Mucosa of descending colon (tissue), 3 donors: Measurements from ENCODE around the gene CALCR. TPM values are rescaled to one million over a fixed set of nuclear protein-coding genes. Genes with fewer than 3 reads are reported as not detected.
A peak's percentile ranks its signal among the peaks of the same experiment; 100 is the strongest.

Experiments used
- ATAC-seq: fragments of 200-7000 bp; cut with Tn5 transposase; one replicate; pipeline ENCODE4 v1.9.1; 2020; ENCODE audit warnings: mild to moderate bottlenecking, moderate library complexity
- DNase-seq, 3 donors: peaks; one replicate each; pipeline ENCODE4 v3.0.0-alpha.2; 2020
- H3K36me3 ChIP-seq: fragments of 200-600 bp; one replicate; pipeline ENCODE4 v1.8.0; 2021; ENCODE audit warnings: low read depth, mild to moderate bottlenecking
- H3K4me1 ChIP-seq: fragments of 200-600 bp; one replicate; pipeline ENCODE4 v1.8.0; 2021; ENCODE audit warnings: low read depth, mild to moderate bottlenecking
- H3K4me3 ChIP-seq: fragments of 200-600 bp; one replicate; pipeline ENCODE4 v1.8.0; 2021; ENCODE audit warnings: mild to moderate bottlenecking
- H3K9me3 ChIP-seq: fragments of 200-600 bp; one replicate; pipeline ENCODE4 v1.8.0; 2021; ENCODE audit warnings: mild to moderate bottlenecking
- CTCF ChIP-seq: fragments of 200-600 bp; IDR thresholded peaks from one replicate; pipeline ENCODE4 v1.8.0; 2022; ENCODE audit warnings: antibody characterized with exemption, mild to moderate bottlenecking
- intact Hi-C, 2 donors: fragments of 100-400 bp; cut with DNase I in 1 of 2; cut with micrococcal nuclease in 1 of 2; formaldehyde crosslinking; loops; one replicate each; pipeline versions ENCODE4 v1.11.0 to v1.11.1; 2022; cut with DNase I, micrococcal nuclease
- total RNA-seq, 3 donors: library from RNA; stranded (reverse); fragmentation: NEBNext Ultra II Directional in 2 of 3; extraction: Animal tissue kit (Norgen Biotek cat#: 25700) in 2 of 3; gene quantifications; one replicate each; pipeline versions ENCODE4 v1.2.1 to v1.2.4, GENCODE V29; 2021 to 2023
- donor health status: DM: no; HTN: no; CAD: no; lungs with moderate emphysema.
- donor health status: DM: no; HTN: no; CAD: no.
- donor health status: DM: no; HTN: yes; CAD: no.

CALCR gene
- total RNA-seq, 3 donors from 2014 or later: not detected

GRCh38 chr7:93453262-93453661 lies 121.3 kb downstream of the CALCR start:
- ATAC-seq (no peak), DNase-seq (no peak)
- Histone ChIP-seq H3K4me1 (no peaks in the 10 kb centered on the region), H3K4me3 (no peak overlapping the region), H3K9me3 (no peaks in the 10 kb centered on the region), H3K36me3 (no peaks in the 10 kb centered on the region)
- intact Hi-C loops: no loop called here
- no peak for TF ChIP-seq CTCF

- no peak for TF ChIP-seq CTCF
- no peaks in the 10 kb centered on the region for H3K4me1 ChIP-seq
- H3K4me3 ChIP-seq: no peak overlapping the region
- H3K36me3 ChIP-seq: no peaks in the 10 kb centered on the region
- no peak for DNase-seq
- intact Hi-C loops: no loop called here
- H3K9me3 ChIP-seq: no peaks in the 10 kb centered on the region
- ATAC-seq: no peak
Measured at GRCh38 chr7:93448176-93448575, 126.3 kb downstream of the CALCR start.

- no peak for ATAC-seq
- H3K4me1 ChIP-seq: no peaks in the 10 kb centered on the region
- no peak for DNase-seq
- H3K36me3 ChIP-seq: no peaks in the 10 kb centered on the region
- TF ChIP-seq CTCF: no peak
- H3K4me3 ChIP-seq: no peak overlapping the region
- no peaks in the 10 kb centered on the region for H3K9me3 ChIP-seq
- intact Hi-C loops: no loop called here
Measured at GRCh38 chr7:93447509-93447908, 127.0 kb downstream of the CALCR start.

GRCh38 chr7:93442478-93443224 lies 131.9 kb downstream of the CALCR start:
- Histone ChIP-seq H3K4me3 (no peak overlapping the region), H3K36me3 (no peaks in the 10 kb centered on the region), H3K4me1 (no peaks in the 10 kb centered on the region), H3K9me3 (no peaks in the 10 kb centered on the region)
- ATAC-seq (peak; percentile 60), DNase-seq (peak in 1 of 3 donors; percentile 55)
- TF ChIP-seq CTCF: peak; percentile 25
- intact Hi-C loops: no loop called here

GRCh38 chr7:93435791-93436190 lies 138.7 kb downstream of the CALCR start:
- H3K36me3 ChIP-seq: no peaks in the 10 kb centered on the region
- intact Hi-C loops: no loop called here
- H3K4me1 ChIP-seq: no peaks in the 10 kb centered on the region
- no peak for TF ChIP-seq CTCF
- DNase-seq (no peak), ATAC-seq (no peak)
- H3K4me3 ChIP-seq: no peak overlapping the region
- no peaks in the 10 kb centered on the region for H3K9me3 ChIP-seq

GRCh38 chr7:93432130-93432529 lies 142.4 kb downstream of the CALCR start:
- Histone ChIP-seq H3K9me3 (no peaks in the 10 kb centered on the region), H3K4me3 (no peak overlapping the region), H3K36me3 (no peaks in the 10 kb centered on the region), H3K4me1 (no peaks in the 10 kb centered on the region)
- TF ChIP-seq CTCF: no peak
- ATAC-seq (no peak), DNase-seq (no peak)
- intact Hi-C loops: no loop called here
